ENCODE measurements around the gene PHC3.

DNA sequence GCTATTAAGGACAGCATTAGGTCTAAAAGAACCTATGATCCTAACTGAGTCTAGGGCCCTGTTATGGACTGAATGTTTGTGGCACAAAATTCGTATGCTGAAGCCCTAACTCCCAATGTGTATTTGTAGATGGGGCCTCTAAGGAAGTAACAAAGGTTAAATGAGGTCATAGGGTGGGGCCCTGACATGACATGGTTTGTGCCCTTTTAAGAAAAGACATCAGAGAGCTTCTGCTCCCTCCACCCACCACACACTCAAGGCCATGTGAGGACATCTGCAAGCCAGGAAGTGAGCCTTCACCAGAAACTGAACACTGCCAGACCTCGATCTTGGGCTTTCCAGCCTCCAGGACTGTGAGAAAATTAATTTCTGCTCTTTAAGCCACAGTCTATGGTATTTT, 49.2 kb downstream of the PHC3 start:
- TF ChIP-seq EP300 (IDR thresholded peaks at IDR 0.05), result no peak
- TF ChIP-seq, protein P1, sequence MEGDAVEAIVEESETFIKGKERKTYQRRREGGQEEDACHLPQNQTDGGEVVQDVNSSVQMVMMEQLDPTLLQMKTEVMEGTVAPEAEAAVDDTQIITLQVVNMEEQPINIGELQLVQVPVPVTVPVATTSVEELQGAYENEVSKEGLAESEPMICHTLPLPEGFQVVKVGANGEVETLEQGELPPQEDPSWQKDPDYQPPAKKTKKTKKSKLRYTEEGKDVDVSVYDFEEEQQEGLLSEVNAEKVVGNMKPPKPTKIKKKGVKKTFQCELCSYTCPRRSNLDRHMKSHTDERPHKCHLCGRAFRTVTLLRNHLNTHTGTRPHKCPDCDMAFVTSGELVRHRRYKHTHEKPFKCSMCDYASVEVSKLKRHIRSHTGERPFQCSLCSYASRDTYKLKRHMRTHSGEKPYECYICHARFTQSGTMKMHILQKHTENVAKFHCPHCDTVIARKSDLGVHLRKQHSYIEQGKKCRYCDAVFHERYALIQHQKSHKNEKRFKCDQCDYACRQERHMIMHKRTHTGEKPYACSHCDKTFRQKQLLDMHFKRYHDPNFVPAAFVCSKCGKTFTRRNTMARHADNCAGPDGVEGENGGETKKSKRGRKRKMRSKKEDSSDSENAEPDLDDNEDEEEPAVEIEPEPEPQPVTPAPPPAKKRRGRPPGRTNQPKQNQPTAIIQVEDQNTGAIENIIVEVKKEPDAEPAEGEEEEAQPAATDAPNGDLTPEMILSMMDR (IDR thresholded peaks at IDR 0.05), result no peak
